HG02938 (cell line): Measurements from ENCODE around the gene TEX101.

ENCODE experiments used
- ATAC-seq: cut with Tn5 transposase; IDR thresholded peaks from one replicate; pipeline ENCODE4 v1.9.1; 2021; ENCODE audit warnings: mild to moderate bottlenecking, moderate library complexity; ENCODE audit not compliant: unreplicated experiment

The TEX101 gene

GRCh38 chr19:43445426-43445825 is 30.7 kb downstream of the TEX101 start:
- ATAC-seq: no peak

- ATAC-seq: no peak
Observed at GRCh38 chr19:43446746-43447489, 32.2 kb downstream of the TEX101 start.

GRCh38 chr19:43447655-43448054 is 33.0 kb downstream of the TEX101 start:
- ATAC-seq: no peak

- ATAC-seq: no peak
Observed at GRCh38 chr19:43450545-43450997, 35.9 kb downstream of the TEX101 start.

- ATAC-seq: no peak
Observed at GRCh38 chr19:43452582-43452981, 37.9 kb downstream of the TEX101 start.

- ATAC-seq: no peak
Observed at GRCh38 chr19:43454031-43454430, 39.3 kb downstream of the TEX101 start.

- no peak for ATAC-seq
Observed at GRCh38 chr19:43455321-43456113, 40.8 kb downstream of the TEX101 start.

- ATAC-seq: no peak
Observed at GRCh38 chr19:43457809-43458208, 43.1 kb downstream of the TEX101 start.

GRCh38 chr19:43460362-43461016 is 45.8 kb downstream of the TEX101 start:
- no peak for ATAC-seq

- ATAC-seq: no peak
Observed at GRCh38 chr19:43461303-43461702, 46.6 kb downstream of the TEX101 start.

- no peak for ATAC-seq
Observed at GRCh38 chr19:43462383-43462782, 47.7 kb downstream of the TEX101 start.

GRCh38 chr19:43462785-43463380 is 48.2 kb downstream of the TEX101 start:
- ATAC-seq: no peak

- ATAC-seq: peak; percentile 76
Observed at GRCh38 chr19:43463381-43464133, 48.9 kb downstream of the TEX101 start.

GRCh38 chr19:43464134-43464775 is 49.6 kb downstream of the TEX101 start:
- ATAC-seq: peak; percentile 32

GRCh38 chr19:43465468-43466120 is 50.9 kb downstream of the TEX101 start, which contains the start of gene LYPD3:
Gene LYPD3 (minus strand): TSS chr19:43465608. CDS start chr19:43465571, 37 bp downstream.
- no peak for ATAC-seq

- ATAC-seq: no peak
Observed at GRCh38 chr19:43466793-43467192, 52.1 kb downstream of the TEX101 start.

GRCh38 chr19:43467276-43467675 is 52.6 kb downstream of the TEX101 start:
- ATAC-seq: no peak

GRCh38 chr19:43467730-43468129 is 53.0 kb downstream of the TEX101 start:
- no peak for ATAC-seq
